Superior temporal gyrus (tissue), 1 donor: Measurements from ENCODE around the gene IL13RA1.
"Not testable (repeated sequence)": the region's sequence is repeated elsewhere in the genome, so short reads cannot be mapped to it uniquely, and the experiment has no call there.

ENCODE experiments used
- DNase-seq: peaks from one replicate; pipeline ENCODE4 v3.0.0-alpha.2; 2016; ENCODE audit errors: extremely low spot score

The IL13RA1 gene

GRCh38 chrX:118726887-118727685 lies at the start of gene IL13RA1:
TSS of gene IL13RA1 (plus strand) at chrX:118727606. CDS start at chrX:118727639, 33 bp downstream.
- no peak for DNase-seq

GRCh38 chrX:118679290-118679689 lies 48.1 kb upstream of the IL13RA1 start:
- no peak for DNase-seq

GRCh38 chrX:118682258-118683014 lies 45.0 kb upstream of the IL13RA1 start:
- no peak for DNase-seq

GRCh38 chrX:118685393-118685792 lies 42.0 kb upstream of the IL13RA1 start:
- no peak for DNase-seq

GRCh38 chrX:118688935-118689334 lies 38.5 kb upstream of the IL13RA1 start:
- DNase-seq = no peak

- no peak for DNase-seq
These were observed 33.6 kb upstream of the IL13RA1 start for GRCh38 chrX:118693843-118694242.

GRCh38 chrX:118694638-118695037 lies 32.8 kb upstream of the IL13RA1 start:
- DNase-seq = no peak

- no peak for DNase-seq
These were observed 28.8 kb upstream of the IL13RA1 start for GRCh38 chrX:118698516-118699170.

GRCh38 chrX:118702741-118703140 lies 24.7 kb upstream of the IL13RA1 start:
- DNase-seq = no peak

GRCh38 chrX:118706681-118707080 lies 20.7 kb upstream of the IL13RA1 start:
- DNase-seq = no peak

- no peak for DNase-seq
These were observed 12.9 kb upstream of the IL13RA1 start for GRCh38 chrX:118714521-118714920.

GRCh38 chrX:118715917-118716316 lies 11.5 kb upstream of the IL13RA1 start:
- not testable (repeated sequence) for DNase-seq

- not testable (repeated sequence) for DNase-seq
These were observed 10.6 kb upstream of the IL13RA1 start for GRCh38 chrX:118716833-118717232.

- DNase-seq = no peak
These were observed 9.6 kb upstream of the IL13RA1 start for GRCh38 chrX:118717678-118718391.

- no peak for DNase-seq
These were observed 8.7 kb upstream of the IL13RA1 start for GRCh38 chrX:118718737-118719136.

GRCh38 chrX:118720058-118720707 lies 7.2 kb upstream of the IL13RA1 start:
- no peak for DNase-seq

GRCh38 chrX:118723376-118723775 lies 4.0 kb upstream of the IL13RA1 start:
- no peak for DNase-seq

GRCh38 chrX:118724365-118724764 lies 3.0 kb upstream of the IL13RA1 start:
- DNase-seq = no peak

GRCh38 chrX:118724775-118725174 lies 2.6 kb upstream of the IL13RA1 start:
- no peak for DNase-seq

GRCh38 chrX:118726396-118726795 lies 1.0 kb upstream of the IL13RA1 start:
- no peak for DNase-seq

- no peak for DNase-seq
These were observed 407 bp downstream of the IL13RA1 start for GRCh38 chrX:118727686-118728339.
